SJSA1 (cell line): Measurements from ENCODE around the gene PFDN2. TPM values are rescaled to one million over a fixed set of nuclear protein-coding genes. Genes with fewer than 3 reads are reported as not detected.

Experiments used
- DNase-seq, 2 experiments: peaks; one replicate each; pipeline ENCODE4 v3.0.0-alpha.2; 2015 to 2020; ENCODE audit warnings: low spot score in 2 of 2, low read depth in 1 of 2
- H3K27ac ChIP-seq: fragments of 250-450 bp; sonication (Bioruptor Pico); 2 replicates; pipeline ENCODE4 v1.5.1; 2020; ENCODE audit warnings: mild to moderate bottlenecking, moderate library complexity
- H3K27me3 ChIP-seq: fragments of 250-450 bp; sonication (Bioruptor Pico); replicated peaks from 2 replicates; pipeline ENCODE4 v1.5.1; 2020; ENCODE audit warnings: mild to moderate bottlenecking, moderate library complexity
- H3K36me3 ChIP-seq: fragments of 250-450 bp; sonication (Bioruptor Pico); 2 replicates; pipeline ENCODE4 v1.5.1; 2020; ENCODE audit warnings: mild to moderate bottlenecking
- H3K4me1 ChIP-seq: fragments of 250-450 bp; sonication (Bioruptor Pico); replicated peaks from 2 replicates; pipeline ENCODE4 v1.6.1; 2021; ENCODE audit warnings: mild to moderate bottlenecking
- H3K4me3 ChIP-seq: fragments of 250-450 bp; sonication (Bioruptor Pico); 2 replicates; pipeline ENCODE4 v1.5.1; 2020; ENCODE audit warnings: mild to moderate bottlenecking
- H3K9me3 ChIP-seq: fragments of 250-450 bp; sonication (Bioruptor Pico); replicated peaks from 2 replicates; pipeline ENCODE4 v1.5.1; 2020; ENCODE audit warnings: mild to moderate bottlenecking
- total RNA-seq: library from RNA; depleted of rRNA; stranded (reverse); fragments of >200 nt; shearing (Covaris generic); gene quantifications from 2 replicates; pipeline ENCODE4 v1.2.3, GENCODE V29; 2014; rRNA removed

PFDN2 gene, protein sequence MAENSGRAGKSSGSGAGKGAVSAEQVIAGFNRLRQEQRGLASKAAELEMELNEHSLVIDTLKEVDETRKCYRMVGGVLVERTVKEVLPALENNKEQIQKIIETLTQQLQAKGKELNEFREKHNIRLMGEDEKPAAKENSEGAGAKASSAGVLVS
- 116 and 194 TPM in 2 replicates for total RNA-seq

DNA sequence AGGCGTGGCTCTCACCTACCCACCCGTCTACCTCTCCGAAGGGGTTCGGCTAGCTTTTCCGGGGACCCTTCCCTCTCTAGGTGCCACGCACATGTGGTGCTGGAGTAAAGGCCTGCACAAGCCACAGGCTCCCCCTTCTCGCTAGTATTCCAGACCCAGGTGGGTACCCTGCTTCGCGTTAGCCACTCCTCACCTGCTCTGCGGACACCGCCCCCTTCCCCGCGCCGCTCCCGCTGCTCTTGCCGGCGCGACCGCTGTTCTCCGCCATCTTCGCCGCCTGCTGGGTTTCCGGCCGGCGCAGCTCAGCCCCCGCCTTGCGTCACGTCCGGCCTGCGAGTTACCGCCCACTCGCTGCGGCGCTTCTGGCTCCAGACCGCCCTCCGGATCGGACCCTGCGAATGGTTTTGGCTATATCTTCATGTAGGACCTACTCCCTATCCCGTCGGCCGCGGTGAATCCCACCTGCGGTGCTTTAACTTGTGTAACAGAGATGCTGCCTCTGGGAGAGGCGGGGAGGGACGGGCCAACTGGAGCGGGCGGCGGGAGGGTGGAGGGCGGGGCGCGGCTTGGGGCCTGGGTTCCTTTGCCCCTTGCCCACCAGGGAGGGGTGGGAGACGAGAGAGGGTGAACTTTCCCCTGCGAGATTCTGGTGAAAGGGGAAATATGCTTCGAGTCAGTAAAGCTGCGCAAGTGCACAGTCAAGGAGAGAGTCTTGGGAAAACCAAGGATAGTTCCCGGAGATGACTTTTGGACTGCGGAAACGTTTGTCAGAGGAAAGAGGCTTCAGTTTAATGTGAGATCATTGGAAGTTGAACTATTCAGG lies at the start of gene PFDN2, which contains the start of gene NIT1:
PFDN2 (minus strand) TSS at position 279 of the 823 bp plus-strand sequence; CDS start at position 268, 11 bp downstream.
NIT1 (plus strand) TSS at position 347 of the 823 bp plus-strand sequence; CDS start at position 419, 72 bp downstream.
- peak; percentile 77 to 83 for DNase-seq
- Histone ChIP-seq H3K27ac (peak within 1 kb of the TSS; percentile 77), H3K4me1 (peaks cover 44% of the 10 kb centered on the region), H3K4me3 (peak within 1 kb of the TSS; percentile 78), H3K36me3 (peaks cover 82% of the 10 kb centered on the region), H3K27me3 (no peaks in the 10 kb centered on the region), H3K9me3 (no peaks in the 10 kb centered on the region)

DNA sequence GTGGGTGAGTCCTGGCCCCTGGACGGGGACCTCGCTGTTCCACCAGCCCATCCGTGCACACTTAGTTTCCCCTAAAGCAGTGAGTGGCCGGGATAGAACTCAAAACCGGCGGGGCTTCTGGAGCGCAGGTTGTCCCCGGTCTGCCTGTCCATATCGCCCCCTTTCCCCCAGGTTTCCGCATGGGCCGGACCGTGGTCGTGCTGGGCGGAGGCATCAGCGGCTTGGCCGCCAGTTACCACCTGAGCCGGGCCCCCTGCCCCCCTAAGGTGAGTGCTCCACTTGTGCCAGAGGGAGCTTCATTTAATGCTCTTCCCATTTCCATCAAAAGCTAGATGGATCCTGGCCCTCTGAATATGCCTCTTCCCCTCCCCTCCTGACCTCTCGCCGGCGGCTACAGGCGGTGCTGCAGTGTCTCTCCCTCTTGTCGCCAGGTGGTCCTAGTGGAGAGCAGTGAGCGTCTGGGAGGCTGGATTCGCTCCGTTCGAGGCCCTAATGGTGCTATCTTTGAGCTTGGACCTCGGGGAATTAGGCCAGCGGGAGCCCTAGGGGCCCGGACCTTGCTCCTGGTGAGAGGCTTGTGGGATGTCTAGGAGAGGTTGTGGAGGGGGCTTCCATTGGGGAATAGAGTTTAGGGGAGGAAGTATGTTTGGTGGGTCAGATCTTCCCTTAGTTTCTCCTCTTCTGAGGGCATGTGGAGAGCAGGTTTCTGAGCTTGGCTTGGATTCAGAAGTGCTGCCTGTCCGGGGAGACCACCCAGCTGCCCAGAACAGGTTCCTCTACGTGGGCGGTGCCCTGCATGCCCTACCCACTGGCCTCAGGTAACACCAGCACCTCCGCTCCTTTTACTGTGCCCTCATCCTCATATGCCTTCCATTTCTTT lies 49.1 kb upstream of the PFDN2 start:
- H3K27me3 ChIP-seq = no peaks in the 10 kb centered on the region
- H3K4me1 ChIP-seq = peaks cover 15% of the 10 kb centered on the region
- no peak for DNase-seq
- peak overlapping the region; percentile 54 for H3K4me3 ChIP-seq
- no peak overlapping the region for H3K27ac ChIP-seq
- H3K9me3 ChIP-seq = no peaks in the 10 kb centered on the region
- H3K36me3 ChIP-seq = peaks cover 52% of the 10 kb centered on the region

DNA sequence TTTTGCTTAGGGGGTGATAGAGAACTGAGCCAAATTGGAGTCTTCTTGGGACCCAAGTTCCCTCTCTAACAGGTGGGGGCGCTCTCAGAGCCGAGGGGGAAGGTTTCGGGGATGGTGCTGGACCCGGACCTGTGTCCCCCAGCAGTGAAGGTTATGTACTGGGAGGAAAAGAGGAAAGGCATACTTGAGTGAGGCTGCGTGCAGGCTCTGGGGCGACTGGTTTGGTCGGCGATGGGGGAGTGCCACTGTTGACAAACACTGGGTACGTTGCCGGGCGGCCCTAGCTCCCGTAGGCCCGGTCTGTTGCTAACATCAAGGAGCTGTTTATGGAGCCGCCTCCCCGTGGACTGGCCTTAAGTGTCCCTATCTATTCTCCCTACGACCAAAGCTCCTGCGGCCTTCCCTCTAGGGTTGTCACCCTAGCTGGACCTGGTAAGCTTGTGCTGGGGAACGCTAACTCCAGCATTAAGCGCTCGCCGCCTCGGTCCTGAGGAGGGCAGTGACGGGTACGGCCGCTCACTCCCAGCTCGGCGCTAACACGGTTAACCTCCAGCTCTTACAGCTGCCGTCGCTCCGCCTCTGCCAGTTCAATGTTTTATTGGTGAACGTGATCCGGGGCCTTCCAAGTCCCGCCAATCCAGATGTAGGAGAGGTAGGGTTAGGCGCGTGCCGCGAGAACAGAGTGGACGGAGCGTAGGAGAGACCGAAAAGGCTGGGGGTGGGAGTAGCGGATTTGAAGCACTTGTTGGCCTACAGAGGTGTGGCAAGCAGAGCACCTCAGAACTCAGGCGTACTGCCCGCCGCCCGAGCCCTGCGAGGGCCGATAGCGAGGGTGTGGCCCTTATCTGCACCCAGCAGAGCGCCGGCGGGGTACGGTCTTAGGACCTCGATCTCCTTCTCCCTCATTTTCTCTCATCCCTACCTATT lies 48.2 kb upstream of the PFDN2 start, which contains the start of gene PPOX:
PPOX (plus strand) TSS at position 685 of the 927 bp plus-strand sequence. CDS start 422 bp downstream, outside the sequence.
- H3K36me3 ChIP-seq = peaks cover 46% of the 10 kb centered on the region
- peak within 1 kb of the TSS; percentile 80 for H3K27ac ChIP-seq
- peak within 1 kb of the TSS; percentile 54 for H3K4me3 ChIP-seq
- H3K4me1 ChIP-seq = peaks cover 15% of the 10 kb centered on the region
- peak; percentile 92 to 97 for DNase-seq
- H3K27me3 ChIP-seq = no peaks in the 10 kb centered on the region
- no peaks in the 10 kb centered on the region for H3K9me3 ChIP-seq

DNA sequence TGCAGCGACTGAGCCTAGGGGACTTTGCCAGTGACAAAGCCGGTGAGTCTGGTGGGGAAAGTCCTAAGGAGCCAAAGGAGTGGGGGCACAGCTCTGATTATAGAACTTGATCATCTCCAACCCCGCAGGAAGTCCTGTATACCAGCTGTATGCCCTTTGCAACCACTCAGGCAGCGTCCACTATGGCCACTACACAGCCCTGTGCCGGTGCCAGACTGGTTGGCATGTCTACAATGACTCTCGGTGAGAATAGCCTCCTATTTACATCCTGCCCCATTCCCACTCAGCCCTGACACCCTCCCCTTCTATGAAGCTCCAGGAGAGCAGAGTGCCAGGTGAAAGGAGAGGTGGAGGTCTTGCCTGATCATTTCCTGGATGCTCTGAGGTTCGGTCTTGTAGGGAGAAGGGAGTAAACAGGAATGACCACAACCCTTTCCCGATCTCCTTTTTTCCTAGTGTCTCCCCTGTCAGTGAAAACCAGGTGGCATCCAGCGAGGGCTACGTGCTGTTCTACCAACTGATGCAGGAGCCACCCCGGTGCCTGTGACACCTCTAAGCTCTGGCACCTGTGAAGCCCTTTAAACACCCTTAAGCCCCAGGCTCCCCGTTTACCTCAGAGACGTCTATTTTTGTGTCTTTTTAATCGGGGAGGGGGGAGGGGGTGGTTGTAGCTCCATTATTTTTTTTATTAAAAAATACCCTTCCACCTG lies 47.2 kb upstream of the PFDN2 start:
- peaks cover 20% of the 10 kb centered on the region for H3K4me1 ChIP-seq
- H3K4me3 ChIP-seq = peak overlapping the region; percentile 54
- peak overlapping the region; percentile 80 for H3K27ac ChIP-seq
- H3K36me3 ChIP-seq = peaks cover 48% of the 10 kb centered on the region
- H3K27me3 ChIP-seq = no peaks in the 10 kb centered on the region
- no peaks in the 10 kb centered on the region for H3K9me3 ChIP-seq
- DNase-seq = no peak

DNA sequence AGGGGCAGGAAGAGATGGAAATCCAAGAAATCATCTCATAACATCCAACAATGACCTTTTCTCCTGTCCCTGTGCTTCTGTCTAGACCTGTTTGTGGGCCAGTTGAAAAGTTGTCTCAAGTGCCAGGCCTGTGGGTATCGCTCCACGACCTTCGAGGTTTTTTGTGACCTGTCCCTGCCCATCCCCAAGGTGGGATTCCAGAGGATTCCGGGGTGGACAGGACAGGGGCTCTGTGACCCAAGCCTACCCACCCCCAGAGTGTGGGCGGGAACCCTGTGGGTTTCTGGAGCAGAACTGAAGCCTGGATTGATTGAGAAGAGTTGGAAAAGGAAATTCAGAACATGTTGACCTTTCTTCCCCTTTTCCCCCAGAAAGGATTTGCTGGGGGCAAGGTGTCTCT lies 46.0 kb upstream of the PFDN2 start:
- peaks cover 28% of the 10 kb centered on the region for H3K4me1 ChIP-seq
- H3K9me3 ChIP-seq = no peaks in the 10 kb centered on the region
- no peaks in the 10 kb centered on the region for H3K27me3 ChIP-seq
- H3K36me3 ChIP-seq = peaks cover 44% of the 10 kb centered on the region
- H3K4me3 ChIP-seq = no peak overlapping the region
- no peak for DNase-seq
- no peak overlapping the region for H3K27ac ChIP-seq

DNA sequence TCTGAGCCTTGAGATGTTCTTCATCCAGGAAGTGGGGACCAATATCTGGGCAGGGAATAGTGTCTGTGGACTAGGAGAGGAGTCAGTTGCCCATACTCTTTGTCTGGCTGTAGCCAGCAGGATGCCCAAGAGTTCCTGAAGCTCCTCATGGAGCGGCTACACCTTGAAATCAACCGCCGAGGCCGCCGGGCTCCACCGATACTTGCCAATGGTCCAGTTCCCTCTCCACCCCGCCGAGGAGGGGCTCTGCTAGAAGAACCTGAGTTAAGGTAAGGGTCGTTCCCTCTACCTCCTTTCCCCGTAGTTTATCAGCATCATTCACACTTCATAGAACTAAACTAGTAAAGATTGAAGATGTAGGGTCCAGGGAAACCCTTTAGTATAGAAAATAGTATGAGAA lies 45.0 kb upstream of the PFDN2 start:
- peaks cover 31% of the 10 kb centered on the region for H3K4me1 ChIP-seq

DNA sequence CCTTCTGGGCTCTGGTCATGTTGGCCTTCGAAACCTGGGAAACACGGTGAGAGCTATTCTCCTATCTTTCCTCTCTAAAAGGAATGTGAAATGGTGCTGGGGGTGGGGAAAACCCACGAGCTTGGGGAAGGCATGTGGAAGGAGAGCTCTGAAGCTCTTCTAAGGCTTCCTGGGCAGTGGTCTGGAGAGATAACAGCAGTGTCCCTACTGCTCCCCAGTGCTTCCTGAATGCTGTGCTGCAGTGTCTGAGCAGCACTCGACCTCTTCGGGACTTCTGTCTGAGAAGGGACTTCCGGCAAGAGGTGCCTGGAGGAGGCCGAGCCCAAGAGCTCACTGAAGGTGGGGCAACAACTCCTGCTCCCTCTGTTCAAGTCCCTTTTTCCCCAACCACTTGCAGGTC lies 44.2 kb upstream of the PFDN2 start:
- Histone ChIP-seq H3K4me1 (peaks cover 29% of the 10 kb centered on the region), H3K27ac (no peak overlapping the region), H3K27me3 (no peaks in the 10 kb centered on the region), H3K4me3 (no peak overlapping the region), H3K36me3 (peaks cover 62% of the 10 kb centered on the region), H3K9me3 (no peaks in the 10 kb centered on the region)
- no peak for DNase-seq

More for the DNA sequence above, 45.0 kb upstream of the PFDN2 start:
- Histone ChIP-seq H3K27me3 (no peaks in the 10 kb centered on the region), H3K9me3 (no peaks in the 10 kb centered on the region), H3K27ac (no peak overlapping the region), H3K36me3 (peaks cover 54% of the 10 kb centered on the region), H3K4me3 (no peak overlapping the region)
- DNase-seq = no peak

DNA sequence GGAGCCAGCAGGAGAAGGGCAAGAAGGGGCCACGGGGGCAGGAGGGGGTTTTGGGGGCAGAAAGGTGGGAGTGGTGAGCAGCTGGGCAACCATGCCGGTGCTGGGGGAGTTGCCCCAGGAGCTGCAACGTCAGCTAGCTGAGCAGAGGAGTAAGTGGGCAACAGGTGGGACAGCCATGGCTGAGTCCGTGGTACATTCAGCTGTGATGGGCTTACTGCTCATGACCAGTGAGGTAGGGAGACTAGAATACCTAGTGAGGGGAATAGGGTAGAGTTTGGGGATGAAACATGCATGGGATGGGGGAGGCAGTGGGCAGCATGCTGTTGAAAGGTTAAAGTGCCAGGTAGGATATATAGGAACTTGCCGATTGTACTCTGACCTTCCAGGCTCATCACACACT lies 43.8 kb upstream of the PFDN2 start:
- Histone ChIP-seq H3K27ac (no peak overlapping the region), H3K4me3 (no peak overlapping the region), H3K36me3 (peaks cover 66% of the 10 kb centered on the region), H3K9me3 (no peaks in the 10 kb centered on the region), H3K27me3 (no peaks in the 10 kb centered on the region), H3K4me1 (peaks cover 26% of the 10 kb centered on the region)
- DNase-seq = no peak

DNA sequence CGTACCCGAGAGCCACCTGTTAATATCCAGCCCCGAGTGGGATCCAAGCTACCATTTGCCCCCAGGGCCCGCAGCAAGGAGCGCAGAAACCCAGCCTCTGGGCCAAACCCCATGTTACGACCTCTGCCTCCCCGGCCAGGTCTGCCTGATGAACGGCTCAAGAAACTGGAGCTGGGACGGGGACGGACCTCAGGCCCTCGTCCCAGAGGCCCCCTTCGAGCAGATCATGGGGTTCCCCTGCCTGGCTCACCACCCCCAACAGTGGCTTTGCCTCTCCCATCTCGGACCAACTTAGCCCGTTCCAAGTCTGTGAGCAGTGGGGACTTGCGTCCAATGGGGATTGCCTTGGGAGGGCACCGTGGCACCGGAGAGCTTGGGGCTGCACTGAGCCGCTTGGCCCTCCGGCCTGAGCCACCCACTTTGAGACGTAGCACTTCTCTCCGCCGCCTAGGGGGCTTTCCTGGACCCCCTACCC lies 42.9 kb upstream of the PFDN2 start:
- no peak for DNase-seq
- H3K4me3 ChIP-seq = no peak overlapping the region
- no peaks in the 10 kb centered on the region for H3K27me3 ChIP-seq

DNA sequence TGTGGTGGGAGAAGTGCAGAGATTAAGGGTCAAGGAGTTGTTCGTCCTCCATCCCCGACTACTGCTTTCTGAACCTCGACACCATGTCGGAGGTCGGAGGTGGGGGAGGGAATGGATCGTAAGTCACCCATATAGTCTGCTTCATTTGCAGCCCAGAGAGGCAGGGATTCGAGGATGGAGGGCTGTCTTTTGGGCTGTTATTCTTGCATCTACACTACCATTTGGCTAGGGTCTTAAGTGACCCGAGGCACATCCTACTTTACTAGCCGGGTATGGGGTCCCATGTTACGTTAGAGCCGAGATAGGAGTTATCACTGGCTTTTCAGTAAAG lies 42.0 kb upstream of the PFDN2 start:
- H3K9me3 ChIP-seq = no peaks in the 10 kb centered on the region
- no peaks in the 10 kb centered on the region for H3K27me3 ChIP-seq
- H3K27ac ChIP-seq = peak overlapping the region; percentile 70
- H3K36me3 ChIP-seq = peaks cover 74% of the 10 kb centered on the region
- peaks cover 17% of the 10 kb centered on the region for H3K4me1 ChIP-seq
- H3K4me3 ChIP-seq = peak overlapping the region; percentile 67
- DNase-seq = no peak

More for the DNA sequence above, 42.9 kb upstream of the PFDN2 start:
- no peak overlapping the region for H3K27ac ChIP-seq
- no peaks in the 10 kb centered on the region for H3K9me3 ChIP-seq
- H3K36me3 ChIP-seq = peaks cover 69% of the 10 kb centered on the region
- peaks cover 23% of the 10 kb centered on the region for H3K4me1 ChIP-seq

DNA sequence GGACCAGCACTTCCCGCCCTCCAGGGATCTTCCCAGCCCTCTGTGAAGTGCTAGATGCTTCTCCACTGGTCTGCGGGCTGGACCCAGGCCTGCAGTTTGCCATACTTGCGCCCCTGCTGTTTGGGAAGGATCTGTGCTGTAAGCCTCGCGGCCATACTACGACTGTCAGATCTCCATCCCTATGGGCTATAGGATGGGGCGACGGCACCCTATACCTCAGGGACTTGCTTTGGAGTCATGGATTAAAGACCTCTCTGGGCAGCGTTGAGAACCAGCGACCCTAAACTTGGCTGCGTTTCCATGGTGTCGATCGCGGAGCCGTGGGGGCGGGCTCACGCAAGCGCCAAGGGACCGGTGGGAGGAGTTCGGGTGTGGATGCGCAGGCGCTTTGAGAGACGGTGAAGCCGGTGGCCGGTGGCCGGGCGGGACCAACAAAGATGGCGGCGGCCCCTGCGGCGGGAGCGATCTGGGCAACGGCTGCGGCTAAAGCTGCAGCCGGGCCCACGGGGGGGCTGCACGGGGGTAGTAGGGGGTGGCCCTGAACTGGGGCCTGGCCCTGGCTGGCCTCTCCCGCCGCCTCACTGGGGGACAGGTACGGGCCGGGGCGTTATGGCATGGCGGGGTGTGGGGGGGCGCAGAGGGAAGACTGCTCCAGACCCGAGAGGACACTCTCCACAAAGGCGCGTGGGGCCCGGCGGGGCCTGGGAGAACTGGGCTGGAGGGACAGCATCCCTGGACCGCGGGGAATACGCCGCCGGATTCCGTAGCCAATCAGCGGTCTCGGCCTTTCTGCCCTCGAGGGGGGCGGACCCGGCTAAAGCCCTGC lies 41.5 kb upstream of the PFDN2 start, which contains the start of gene USP21:
USP21 (plus strand) TSS at position 414 of the 826 bp plus-strand sequence. CDS start 1,141 bp downstream, outside the sequence.
- H3K27ac ChIP-seq = peak within 1 kb of the TSS; percentile 70
- H3K4me3 ChIP-seq = peak within 1 kb of the TSS; percentile 67
- peaks cover 22% of the 10 kb centered on the region for H3K4me1 ChIP-seq
- DNase-seq = peak; percentile 82 to 94
- H3K27me3 ChIP-seq = no peaks in the 10 kb centered on the region
- peaks cover 69% of the 10 kb centered on the region for H3K36me3 ChIP-seq
- no peaks in the 10 kb centered on the region for H3K9me3 ChIP-seq
